Liver (tissue), 9 donors: ENCODE measurements around the gene BTF3L4. TPM values are rescaled to one million over a fixed set of nuclear protein-coding genes. Genes with fewer than 3 reads are reported as not detected.

Experiments used
- DNase-seq: peaks from one replicate; pipeline ENCODE4 v3.0.0-alpha.2; 2017; ENCODE audit warnings: low spot score
- H3K27ac ChIP-seq, 2 donors: one replicate each; pipeline ENCODE4 v1.7.0; 2013; ENCODE audit warnings: inconsistent platforms in 2 of 2, low read length in 2 of 2, control low read depth in 1 of 2, low read depth in 1 of 2, mild to moderate bottlenecking in 1 of 2
- H3K27me3 ChIP-seq, 4 donors: one replicate each; pipeline versions ENCODE4 v1.6.1 to v1.7.0; 2013; ENCODE audit warnings: low read length in 3 of 4, inconsistent platforms in 1 of 4, mild to moderate bottlenecking in 1 of 4, moderate library complexity in 1 of 4; ENCODE audit not compliant: control insufficient read depth in 4 of 4, insufficient read depth in 4 of 4
- H3K36me3 ChIP-seq, 4 donors: one replicate each; pipeline versions ENCODE4 v1.6.1 to v1.7.0; 2013; ENCODE audit warnings: low read length in 3 of 4, mild to moderate bottlenecking in 3 of 4, low read depth in 1 of 4, moderate library complexity in 1 of 4; ENCODE audit not compliant: control insufficient read depth in 4 of 4, insufficient read depth in 3 of 4
- H3K4me1 ChIP-seq, 4 donors: one replicate each; pipeline versions ENCODE4 v1.6.1 to v1.7.0; 2013; ENCODE audit warnings: low read length in 3 of 4, mild to moderate bottlenecking in 3 of 4, moderate library complexity in 1 of 4; ENCODE audit not compliant: control insufficient read depth in 4 of 4, insufficient read depth in 4 of 4
- H3K4me3 ChIP-seq, 3 donors: one replicate each; pipeline versions ENCODE4 v1.6.1 to v1.7.0; 2013; ENCODE audit warnings: low read length in 3 of 3, control low read depth in 1 of 3, low read depth in 1 of 3, mild to moderate bottlenecking in 1 of 3
- H3K9ac ChIP-seq, 2 donors: one replicate each; pipeline ENCODE4 v1.7.0; 2013; ENCODE audit warnings: low read length in 2 of 2, mild to moderate bottlenecking in 2 of 2, moderate library complexity in 2 of 2, control low read depth in 1 of 2, low read depth in 1 of 2
- H3K9me3 ChIP-seq, 4 donors: one replicate each; pipeline versions ENCODE4 v1.6.1 to v1.7.0; 2013; ENCODE audit warnings: low read length in 3 of 4; ENCODE audit not compliant: control insufficient read depth in 4 of 4
- ATF3 ChIP-seq: IDR thresholded peaks from 2 replicates; pipeline ENCODE4 v1.6.1; 2016; ENCODE audit warnings: antibody characterized with exemption
- EGR1 ChIP-seq, 2 donors: IDR thresholded peaks; 2 replicates each; pipeline ENCODE4 v1.6.1; 2016 to 2018; ENCODE audit warnings: antibody characterized with exemption in 2 of 2, low read depth in 2 of 2
- FOXA2 ChIP-seq: IDR thresholded peaks from 2 replicates; pipeline ENCODE4 v1.6.1; 2016; ENCODE audit warnings: antibody characterized with exemption
- GABPA ChIP-seq, 2 donors: IDR thresholded peaks in 1 of 2; conservative IDR thresholded peaks in 1 of 2; 2 replicates each; pipeline ENCODE4 v1.6.1; 2016; ENCODE audit warnings: antibody characterized with exemption in 2 of 2, mild to moderate bottlenecking in 1 of 2, moderate library complexity in 1 of 2
- HNF4A ChIP-seq, 2 donors: conservative IDR thresholded peaks; 2 replicates each; pipeline ENCODE4 v1.6.1; 2016; ENCODE audit warnings: antibody characterized with exemption in 2 of 2, mild to moderate bottlenecking in 2 of 2
- HNF4G ChIP-seq: IDR thresholded peaks from 2 replicates; pipeline ENCODE4 v1.6.1; 2016; ENCODE audit warnings: antibody characterized with exemption
- JUND ChIP-seq, 2 donors: IDR thresholded peaks; 2 replicates each; pipeline ENCODE4 v1.6.1; 2016; ENCODE audit warnings: antibody characterized with exemption in 2 of 2
- NR2F2 ChIP-seq: IDR thresholded peaks from 2 replicates; pipeline ENCODE4 v1.6.1; 2016; ENCODE audit warnings: antibody characterized with exemption
- RAD21 ChIP-seq, 2 donors: IDR thresholded peaks; 2 replicates each; pipeline ENCODE4 v1.6.1; 2016; ENCODE audit warnings: antibody characterized with exemption in 2 of 2, mild to moderate bottlenecking in 2 of 2
- REST ChIP-seq: IDR thresholded peaks from 2 replicates; pipeline ENCODE4 v1.6.1; 2016; ENCODE audit warnings: antibody characterized with exemption, mild to moderate bottlenecking
- RXRA ChIP-seq, 2 donors: IDR thresholded peaks; 2 replicates each; pipeline ENCODE4 v1.6.1; 2017 to 2018; ENCODE audit warnings: antibody characterized with exemption in 2 of 2, mild to moderate bottlenecking in 1 of 2
- SP1 ChIP-seq: IDR thresholded peaks from 2 replicates; pipeline ENCODE4 v1.6.1; 2018; ENCODE audit warnings: antibody characterized with exemption, mild to moderate bottlenecking
- TAF1 ChIP-seq: conservative IDR thresholded peaks from 2 replicates; pipeline ENCODE4 v1.6.1; 2016; ENCODE audit warnings: antibody characterized with exemption, mild to moderate bottlenecking
- YY1 ChIP-seq: IDR thresholded peaks from 2 replicates; pipeline ENCODE4 v1.6.1; 2016; ENCODE audit warnings: antibody characterized with exemption, mild to moderate bottlenecking
- ZBTB33 ChIP-seq: IDR thresholded peaks from 2 replicates; pipeline ENCODE4 v1.6.1; 2016; ENCODE audit warnings: antibody characterized with exemption
- WGBS: extraction: QIAGEN DNeasy Blood & Tissue Kit; methylation state at CpG from one replicate; pipeline ENCODE4 v1.1.7; 2013; 5-methylcytosine and 5-hydroxymethylcytosine counted together
- polyA plus RNA-seq, 2 donors: library from polyadenylated mRNA; stranded (reverse) in 1 of 2; unstranded in 1 of 2; fragments of 200-250 nt in 1 of 2; fragments of >200 nt in 1 of 2; fragmentation: Nextera tagmentation in 1 of 2; extraction: Ambion mirVana in 1 of 2; gene quantifications; one replicate each; pipeline versions ENCODE4 v1.2.1 to v1.2.3, GENCODE V29; 2013 to 2015
- total RNA-seq, 2 donors: library from RNA; depleted of rRNA; stranded (reverse); fragments of >200 nt; gene quantifications; one replicate each; pipeline ENCODE4 v1.2.3, GENCODE V29; 2014
- TF ChIP-seq, protein P1 (sequence below): IDR thresholded peaks from 2 replicates; pipeline ENCODE4 v1.6.1; 2016; ENCODE audit warnings: antibody characterized with exemption
- TF ChIP-seq, protein P2 (sequence below): fragments of 150-350 bp; IDR thresholded peaks from 2 replicates; pipeline ENCODE4 v1.5.1; 2017; ENCODE audit warnings: improper control_type of control experiment, low read depth, low read length; ENCODE audit not compliant: missing input control
- donor health status: healthy.
- donor health status: healthy.
- donor health status: healthy.
- donor health status: healthy.
- donor health status: healthy.

BTF3L4 gene
- total and polyA plus RNA-seq, 4 donors: 13.4 to 33.3 (median 18.5) TPM

DNA sequence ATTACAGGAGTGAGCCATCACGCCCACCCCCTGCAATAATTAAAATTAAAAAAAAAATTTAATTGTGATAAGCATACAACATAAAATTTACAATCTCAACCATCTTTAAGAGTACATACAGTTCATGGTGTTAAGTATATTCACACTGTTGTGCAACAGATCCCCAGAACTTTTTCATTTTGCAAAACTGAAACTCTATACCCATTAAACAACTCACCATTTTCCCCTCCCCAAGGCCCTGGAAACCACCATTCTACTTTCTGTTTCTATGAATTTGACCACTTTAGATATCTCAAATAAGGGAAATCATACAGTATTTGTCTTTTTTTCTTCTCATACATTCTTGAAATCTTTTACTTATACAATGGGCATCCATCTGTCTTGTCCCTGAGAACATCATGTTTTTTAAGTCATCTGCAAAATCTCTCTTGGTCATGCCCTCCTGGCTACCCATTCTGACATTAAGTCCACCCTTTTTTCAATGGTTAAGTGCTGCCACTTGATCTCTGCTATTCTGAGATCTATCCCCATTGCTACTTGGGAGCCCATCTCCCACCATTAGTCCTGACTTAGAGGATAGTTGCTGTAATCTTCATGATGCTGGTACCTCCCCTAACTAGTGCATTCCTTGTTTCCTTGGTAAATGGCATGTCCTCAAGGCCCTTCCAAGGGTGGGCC lies 46.4 kb downstream of the BTF3L4 start (continued):
- TF ChIP-seq ZBTB33 (no peak), RAD21 (IDR thresholded peaks at IDR 0.05) (no peak), REST (no peak), RXRA (IDR thresholded peaks at IDR 0.05) (no peak)

DNA sequence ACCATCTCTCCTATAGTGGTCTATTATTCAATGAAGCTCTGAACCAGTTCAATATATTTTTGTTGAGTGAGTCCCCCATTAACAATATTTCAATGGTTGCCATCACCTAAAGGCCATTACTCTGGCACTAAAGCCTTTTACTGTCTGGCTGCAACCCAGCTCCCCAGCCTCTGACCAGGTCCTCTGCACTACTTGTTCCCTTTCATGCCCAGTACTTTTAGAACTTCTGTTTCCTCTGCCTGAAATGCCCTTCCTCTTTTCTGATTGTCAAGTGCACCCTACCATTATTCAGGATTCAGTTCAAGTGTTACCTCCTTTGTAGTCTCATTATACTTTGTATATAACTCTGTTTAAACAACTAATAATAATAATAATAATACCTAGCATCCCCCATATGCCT lies 55.4 kb downstream of the BTF3L4 start:
- Histone ChIP-seq H3K36me3 (no peaks in the 10 kb centered on the region), H3K4me3 (no peak overlapping the region), H3K27me3 (no peaks in the 10 kb centered on the region), H3K27ac (no peak overlapping the region), H3K9ac (no peak overlapping the region), H3K9me3 (no peaks in the 10 kb centered on the region), H3K4me1 (no peaks in the 10 kb centered on the region)
- no peak for DNase-seq
- no peak for TF ChIP-seq YY1
- TF ChIP-seq ATF3: no peak
- TF ChIP-seq TAF1: no peak
- TF ChIP-seq, protein P1, sequence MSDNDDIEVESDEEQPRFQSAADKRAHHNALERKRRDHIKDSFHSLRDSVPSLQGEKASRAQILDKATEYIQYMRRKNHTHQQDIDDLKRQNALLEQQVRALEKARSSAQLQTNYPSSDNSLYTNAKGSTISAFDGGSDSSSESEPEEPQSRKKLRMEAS: no peak

DNA sequence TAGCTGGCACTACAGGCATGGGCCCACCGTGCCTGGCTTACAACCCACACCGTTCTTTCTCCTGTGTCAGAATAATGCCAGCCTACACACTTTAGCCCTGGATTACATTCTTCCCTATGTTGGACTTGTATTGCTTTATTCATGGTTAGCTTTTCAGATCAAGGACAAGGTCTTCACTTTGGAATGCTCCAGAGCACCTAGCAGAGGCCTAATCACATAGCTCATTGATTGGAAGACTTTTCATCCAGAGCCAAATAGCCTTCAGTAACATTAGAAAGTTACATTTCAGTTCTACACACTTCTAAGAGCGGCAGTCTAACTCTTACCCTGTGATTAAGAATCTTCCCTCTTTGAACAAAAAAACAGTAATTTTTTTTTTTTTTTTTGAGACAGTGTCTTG lies 56.4 kb downstream of the BTF3L4 start:
- WGBS: 93% methylated on average over 3 of the region's 3 CpGs
- Histone ChIP-seq H3K4me3 (no peak overlapping the region), H3K27me3 (no peaks in the 10 kb centered on the region), H3K9me3 (no peaks in the 10 kb centered on the region), H3K36me3 (no peaks in the 10 kb centered on the region), H3K27ac (no peak overlapping the region), H3K9ac (no peak overlapping the region), H3K4me1 (no peaks in the 10 kb centered on the region)
- DNase-seq: no peak
- TF ChIP-seq RAD21 (IDR thresholded peaks at IDR 0.05): no peak
- no peak for TF ChIP-seq TAF1
- TF ChIP-seq HNF4A (conservative IDR thresholded peaks at IDR 0.05): no peak
- TF ChIP-seq HNF4G: no peak
- TF ChIP-seq, protein P1: no peak
- no peak for TF ChIP-seq SP1
- no peak for TF ChIP-seq RXRA (IDR thresholded peaks at IDR 0.05)
- TF ChIP-seq ATF3: no peak
- no peak for TF ChIP-seq GABPA (IDR thresholded peaks at IDR 0.05 in 1 of 2, conservative IDR thresholded peaks at IDR 0.05 in 1 of 2)
- TF ChIP-seq ZBTB33: no peak
- no peak for TF ChIP-seq JUND (IDR thresholded peaks at IDR 0.05)
- no peak for TF ChIP-seq EGR1 (IDR thresholded peaks at IDR 0.05; ENCODE audit: low read depth in 2 of 2)
- TF ChIP-seq FOXA2: no peak
- TF ChIP-seq NR2F2: no peak
- TF ChIP-seq, protein P2, sequence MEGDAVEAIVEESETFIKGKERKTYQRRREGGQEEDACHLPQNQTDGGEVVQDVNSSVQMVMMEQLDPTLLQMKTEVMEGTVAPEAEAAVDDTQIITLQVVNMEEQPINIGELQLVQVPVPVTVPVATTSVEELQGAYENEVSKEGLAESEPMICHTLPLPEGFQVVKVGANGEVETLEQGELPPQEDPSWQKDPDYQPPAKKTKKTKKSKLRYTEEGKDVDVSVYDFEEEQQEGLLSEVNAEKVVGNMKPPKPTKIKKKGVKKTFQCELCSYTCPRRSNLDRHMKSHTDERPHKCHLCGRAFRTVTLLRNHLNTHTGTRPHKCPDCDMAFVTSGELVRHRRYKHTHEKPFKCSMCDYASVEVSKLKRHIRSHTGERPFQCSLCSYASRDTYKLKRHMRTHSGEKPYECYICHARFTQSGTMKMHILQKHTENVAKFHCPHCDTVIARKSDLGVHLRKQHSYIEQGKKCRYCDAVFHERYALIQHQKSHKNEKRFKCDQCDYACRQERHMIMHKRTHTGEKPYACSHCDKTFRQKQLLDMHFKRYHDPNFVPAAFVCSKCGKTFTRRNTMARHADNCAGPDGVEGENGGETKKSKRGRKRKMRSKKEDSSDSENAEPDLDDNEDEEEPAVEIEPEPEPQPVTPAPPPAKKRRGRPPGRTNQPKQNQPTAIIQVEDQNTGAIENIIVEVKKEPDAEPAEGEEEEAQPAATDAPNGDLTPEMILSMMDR: no peak
- no peak for TF ChIP-seq YY1
